NCI-H460 (cell line): Measurements from ENCODE around the gene DGKK. TPM values are rescaled to one million over a fixed set of nuclear protein-coding genes. Genes with fewer than 3 reads are reported as not detected.

ENCODE experiments used
- DNase-seq: peaks from one replicate; pipeline ENCODE4 v3.0.0-alpha.2; 2016; ENCODE audit warnings: low read depth; ENCODE audit errors: extremely low read depth
- polyA plus RNA-seq: library from polyadenylated mRNA; depleted of rRNA; stranded (reverse); fragments of >200 nt; gene quantifications from 2 replicates; pipeline ENCODE4 v1.2.3, GENCODE V29; 2014; cell fraction: nucleus; rRNA removed
- total RNA-seq: library from RNA; depleted of rRNA; stranded (reverse); fragments of >200 nt; shearing (Covaris generic); gene quantifications from 2 replicates; pipeline ENCODE4 v1.2.3, GENCODE V29; 2014; rRNA removed

DGKK gene, protein sequence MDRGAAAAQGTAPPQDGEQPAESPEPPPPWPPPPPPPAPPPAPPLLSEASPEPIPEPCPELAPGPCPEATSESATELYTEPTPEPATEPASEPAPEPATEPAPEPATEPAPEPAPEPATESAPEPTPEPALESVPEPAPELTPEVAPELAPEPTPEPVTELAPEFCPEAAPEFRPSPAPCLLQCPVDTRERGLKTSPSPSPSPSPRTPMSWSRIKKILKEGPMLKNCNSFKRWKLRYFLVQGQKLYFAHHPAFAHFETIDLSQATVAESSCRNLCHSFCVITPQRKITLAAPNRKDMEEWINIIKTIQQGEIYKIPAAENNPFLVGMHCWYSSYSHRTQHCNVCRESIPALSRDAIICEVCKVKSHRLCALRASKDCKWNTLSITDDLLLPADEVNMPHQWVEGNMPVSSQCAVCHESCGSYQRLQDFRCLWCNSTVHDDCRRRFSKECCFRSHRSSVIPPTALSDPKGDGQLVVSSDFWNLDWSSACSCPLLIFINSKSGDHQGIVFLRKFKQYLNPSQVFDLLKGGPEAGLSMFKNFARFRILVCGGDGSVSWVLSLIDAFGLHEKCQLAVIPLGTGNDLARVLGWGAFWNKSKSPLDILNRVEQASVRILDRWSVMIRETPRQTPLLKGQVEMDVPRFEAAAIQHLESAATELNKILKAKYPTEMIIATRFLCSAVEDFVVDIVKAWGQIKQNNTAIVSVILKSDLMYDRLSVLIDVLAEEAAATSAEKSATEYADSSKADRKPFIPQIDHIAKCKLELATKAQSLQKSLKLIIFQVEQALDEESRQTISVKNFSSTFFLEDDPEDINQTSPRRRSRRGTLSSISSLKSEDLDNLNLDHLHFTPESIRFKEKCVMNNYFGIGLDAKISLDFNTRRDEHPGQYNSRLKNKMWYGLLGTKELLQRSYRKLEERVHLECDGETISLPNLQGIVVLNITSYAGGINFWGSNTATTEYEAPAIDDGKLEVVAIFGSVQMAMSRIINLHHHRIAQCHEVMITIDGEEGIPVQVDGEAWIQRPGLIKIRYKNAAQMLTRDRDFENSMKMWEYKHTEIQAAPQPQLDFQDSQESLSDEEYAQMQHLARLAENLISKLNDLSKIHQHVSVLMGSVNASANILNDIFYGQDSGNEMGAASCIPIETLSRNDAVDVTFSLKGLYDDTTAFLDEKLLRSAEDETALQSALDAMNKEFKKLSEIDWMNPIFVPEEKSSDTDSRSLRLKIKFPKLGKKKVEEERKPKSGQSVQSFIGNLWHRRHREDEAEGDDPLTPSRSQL
- not detected in 2 replicates for total RNA-seq
- polyA plus RNA-seq: not detected in 2 replicates

DNA sequence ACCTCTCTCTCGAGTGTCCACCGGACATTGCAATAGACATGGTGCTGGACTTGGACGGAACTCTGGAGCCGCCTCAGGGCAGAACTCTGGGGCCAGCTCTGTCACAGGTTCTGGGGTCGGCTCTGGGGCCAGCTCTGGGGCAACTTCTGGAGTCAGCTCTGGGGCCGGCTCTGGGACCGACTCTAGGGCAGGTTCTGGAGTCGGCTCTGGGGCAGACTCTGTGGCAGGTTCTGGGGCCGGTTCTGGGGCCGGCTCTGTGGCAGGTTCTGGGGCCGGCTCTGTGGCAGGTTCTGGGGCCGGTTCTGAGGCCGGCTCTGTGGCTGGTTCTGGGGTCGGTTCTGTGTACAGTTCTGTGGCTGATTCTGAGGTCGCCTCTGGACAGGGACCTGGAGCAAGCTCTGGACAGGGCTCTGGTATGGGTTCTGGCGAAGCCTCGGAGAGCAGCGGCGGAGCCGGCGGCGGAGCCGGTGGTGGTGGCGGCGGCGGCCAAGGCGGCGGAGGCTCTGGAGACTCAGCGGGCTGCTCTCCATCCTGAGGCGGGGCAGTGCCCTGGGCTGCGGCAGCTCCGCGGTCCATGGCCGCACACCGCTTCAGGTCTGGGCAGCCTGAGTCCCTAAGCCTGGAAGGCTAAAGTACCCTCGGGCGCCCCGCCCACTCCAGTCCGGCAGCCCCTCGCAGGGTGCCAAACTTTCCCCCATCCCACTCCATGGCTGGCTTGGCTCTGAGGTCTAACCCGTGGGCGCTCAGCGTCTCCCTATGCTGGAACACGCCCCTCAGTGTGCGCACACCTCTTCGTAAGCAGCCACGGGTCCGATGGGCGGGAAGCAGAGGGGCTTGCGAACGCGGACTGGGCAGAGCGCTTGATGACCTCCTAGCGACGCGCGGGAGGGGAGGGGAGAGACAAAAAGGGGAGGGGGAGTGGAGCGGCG, at the start of gene DGKK:
DGKK (minus strand) TSS at position 723 of the 929 bp plus-strand sequence; CDS start at position 576, 147 bp downstream.
- DNase-seq: no peak

DNA sequence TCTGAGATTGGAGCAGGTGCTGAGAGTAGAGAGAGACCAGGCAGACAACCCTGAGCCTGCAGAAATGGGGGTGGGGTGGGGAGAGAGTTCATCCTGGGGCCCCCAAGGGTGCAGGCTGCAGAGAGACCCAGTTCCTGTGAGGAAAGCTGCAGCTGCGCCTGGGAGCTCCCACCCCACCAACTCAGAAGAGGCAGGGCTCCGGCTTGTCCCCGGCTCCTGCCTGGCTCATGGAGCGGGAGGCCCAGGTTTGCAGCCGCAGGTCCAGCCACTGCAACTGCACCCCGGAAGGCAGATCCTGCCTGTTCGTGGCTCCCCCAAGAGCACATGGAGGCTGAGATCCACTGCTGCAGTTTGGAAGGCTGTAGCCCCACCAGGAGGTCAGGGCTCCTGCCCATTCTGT, 44.2 kb upstream of the DGKK start:
- no peak for DNase-seq

DNA sequence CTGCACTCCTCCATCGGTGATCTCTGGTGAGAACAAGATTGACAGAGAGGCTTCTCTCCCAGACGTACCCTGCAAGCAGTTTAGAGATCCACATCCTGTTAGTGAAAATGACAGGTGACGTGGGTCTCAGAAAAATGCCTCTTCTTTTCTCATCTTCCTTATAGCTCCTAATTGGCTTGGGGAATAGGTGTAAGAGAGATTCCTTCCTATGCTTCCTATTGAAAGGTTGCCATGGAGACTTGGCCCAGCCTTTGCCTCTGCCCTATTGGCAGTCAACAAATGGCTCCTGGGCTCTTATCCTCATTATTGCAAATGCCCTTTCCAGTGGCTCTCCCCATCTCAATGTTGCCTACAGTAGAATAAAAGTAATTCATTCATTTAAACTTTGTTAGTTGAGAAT, 26.5 kb upstream of the DGKK start:
- DNase-seq: no peak

DNA sequence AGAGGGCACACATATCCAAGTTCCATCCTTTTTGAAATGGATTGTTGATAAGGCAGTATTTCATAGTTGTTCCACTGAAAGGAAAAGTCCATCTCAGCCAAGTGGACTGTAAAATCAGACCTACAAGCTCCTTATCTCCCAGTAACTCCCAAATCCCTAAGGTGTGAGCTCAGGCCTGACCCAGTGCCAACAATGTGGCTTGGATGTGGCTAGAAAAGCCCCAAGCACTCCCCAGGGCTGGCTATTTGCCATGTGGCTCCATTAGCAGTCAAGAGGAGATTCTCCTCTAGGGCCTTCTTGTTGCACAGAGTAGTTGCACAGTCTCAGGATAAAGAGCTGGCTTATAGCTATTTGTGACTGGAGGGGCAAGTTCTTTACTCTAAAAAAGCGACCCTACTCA, 25.0 kb upstream of the DGKK start:
- no peak for DNase-seq

DNA sequence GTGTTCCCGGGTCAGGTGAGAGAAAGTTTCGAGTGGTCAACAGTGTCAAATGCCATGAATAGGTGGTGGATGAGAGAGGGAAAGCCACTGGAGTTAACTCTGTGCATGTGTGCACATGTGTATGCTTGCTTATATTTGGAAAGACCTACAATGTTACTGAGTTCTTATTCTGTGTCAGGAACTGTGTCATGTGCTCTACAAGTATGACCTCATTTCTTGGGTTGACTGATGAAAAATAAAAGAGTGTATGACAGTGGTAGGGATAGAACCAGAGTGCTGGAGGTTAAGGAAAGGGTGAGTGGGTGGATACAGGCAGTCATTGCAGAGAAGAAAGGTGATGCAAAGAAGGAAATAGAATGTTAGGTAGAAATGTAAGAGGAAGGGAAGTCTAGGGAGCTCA, 22.1 kb upstream of the DGKK start:
- DNase-seq: no peak

DNA sequence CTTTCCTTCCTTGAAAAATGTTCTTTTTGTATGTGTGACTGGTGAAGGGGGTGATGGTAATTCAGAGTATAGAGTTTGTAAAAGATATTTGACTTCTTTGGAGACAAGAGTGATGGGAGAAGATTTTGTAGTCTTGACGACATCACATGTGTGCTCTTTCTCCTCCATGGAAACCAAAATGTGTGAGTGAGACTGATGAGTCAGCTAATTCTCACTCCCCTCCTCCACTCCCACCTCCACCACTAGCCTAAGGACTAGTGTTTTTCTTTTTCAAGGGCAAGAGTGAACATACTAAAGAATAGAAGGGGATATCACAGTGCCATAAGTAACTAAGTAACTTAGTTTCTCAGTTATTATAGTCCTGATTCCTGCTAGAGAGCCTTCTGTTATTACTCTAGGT, 14.0 kb upstream of the DGKK start:
- no peak for DNase-seq

DNA sequence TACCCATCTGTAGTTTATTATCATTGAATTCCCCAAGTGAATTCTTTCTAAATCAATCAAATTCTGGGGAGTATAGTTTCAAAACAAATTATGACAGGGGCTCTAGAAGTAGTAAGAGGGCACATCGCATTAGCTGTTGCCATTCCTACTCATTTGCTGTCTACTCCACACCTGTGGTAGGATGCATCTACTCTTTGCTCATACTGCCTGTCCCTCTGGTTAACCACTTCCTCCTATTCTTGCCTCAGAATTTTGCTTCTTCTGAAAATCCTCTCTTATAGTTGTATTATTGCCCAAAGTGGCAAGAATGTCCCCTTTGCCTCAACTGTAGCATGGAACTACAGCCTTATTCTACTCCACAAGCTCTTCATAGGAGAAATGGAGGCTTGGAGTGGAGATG, 12.7 kb upstream of the DGKK start:
- DNase-seq: no peak

DNA sequence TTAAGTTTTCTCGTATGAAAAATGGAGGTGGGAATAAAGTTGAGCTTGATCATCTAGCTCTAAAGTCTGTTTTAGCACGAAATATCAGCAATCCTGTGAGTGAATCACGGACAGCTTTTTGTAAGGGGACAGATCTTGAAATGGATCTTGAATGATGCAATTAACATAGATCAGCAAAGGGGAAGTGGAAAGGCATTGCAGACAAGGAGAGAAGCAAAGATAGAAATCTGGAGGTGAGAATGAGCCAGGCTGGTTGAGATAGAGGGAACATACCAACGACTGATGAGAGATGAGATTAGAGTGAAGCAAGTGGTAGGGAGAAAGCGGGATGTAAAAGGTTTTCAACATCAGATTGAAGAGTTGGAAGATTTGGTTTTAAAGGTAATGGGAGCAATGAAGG, 4.6 kb upstream of the DGKK start:
- DNase-seq: no peak

DNA sequence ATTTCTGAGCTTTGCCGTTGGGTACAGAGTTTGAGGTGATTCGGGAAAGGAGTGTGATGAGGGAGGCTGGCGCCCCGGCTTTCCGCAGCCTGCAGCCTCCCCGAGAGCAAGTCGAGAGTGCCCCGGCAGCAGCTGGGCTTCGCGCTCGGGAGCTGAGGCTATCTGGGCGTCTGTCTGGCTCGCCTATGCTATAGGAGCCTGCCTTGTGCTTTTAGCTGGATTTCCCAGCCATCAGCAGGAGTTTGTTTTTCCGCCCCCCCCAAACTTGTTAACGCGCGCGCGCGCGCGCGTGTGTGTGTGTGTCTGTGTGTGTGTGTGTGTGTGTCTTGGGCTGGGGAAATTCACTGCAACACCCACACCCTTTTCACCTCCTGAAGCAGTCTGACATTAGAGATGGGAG, 765 bp upstream of the DGKK start:
- no peak for DNase-seq

DNA sequence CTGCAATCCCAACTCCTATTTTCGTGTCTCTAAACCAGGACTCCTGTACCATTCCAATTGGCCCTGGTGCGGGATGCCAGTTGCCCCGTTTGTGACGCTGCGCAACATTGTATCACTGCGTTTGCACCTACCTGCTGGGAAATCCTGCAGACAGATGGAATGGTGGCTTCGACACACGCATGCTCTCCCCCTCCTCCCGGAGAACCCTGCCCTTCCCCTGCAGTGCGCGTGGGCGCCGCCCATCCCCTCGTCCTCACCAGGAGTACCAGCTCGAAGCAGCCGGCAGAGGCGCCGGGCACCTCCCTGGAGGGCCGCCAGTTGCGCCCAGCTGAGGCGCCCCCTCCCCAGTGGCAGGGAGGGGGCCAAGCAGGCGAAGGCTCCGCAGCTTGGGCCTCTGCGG, 1.4 kb downstream of the DGKK start:
- DNase-seq: no peak

DNA sequence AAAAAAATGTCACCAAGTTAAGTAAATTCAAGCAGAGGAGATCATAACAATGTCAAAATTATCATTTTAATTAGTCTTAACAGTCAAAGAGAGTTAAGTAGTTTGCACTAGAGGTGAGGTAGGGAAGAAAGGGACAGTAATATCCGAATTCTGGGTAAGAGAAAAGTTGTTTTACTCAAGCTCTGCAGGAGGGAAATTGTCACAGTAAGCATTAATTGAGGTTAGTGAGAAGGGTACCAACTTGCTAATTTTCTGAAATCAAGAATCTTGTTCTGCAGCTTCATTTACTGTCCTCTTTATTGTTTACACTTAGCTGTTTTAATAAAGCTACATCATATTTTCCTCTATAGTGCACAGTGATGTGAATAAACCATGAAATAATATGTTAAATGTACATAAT, 11.0 kb downstream of the DGKK start:
- DNase-seq: no peak

DNA sequence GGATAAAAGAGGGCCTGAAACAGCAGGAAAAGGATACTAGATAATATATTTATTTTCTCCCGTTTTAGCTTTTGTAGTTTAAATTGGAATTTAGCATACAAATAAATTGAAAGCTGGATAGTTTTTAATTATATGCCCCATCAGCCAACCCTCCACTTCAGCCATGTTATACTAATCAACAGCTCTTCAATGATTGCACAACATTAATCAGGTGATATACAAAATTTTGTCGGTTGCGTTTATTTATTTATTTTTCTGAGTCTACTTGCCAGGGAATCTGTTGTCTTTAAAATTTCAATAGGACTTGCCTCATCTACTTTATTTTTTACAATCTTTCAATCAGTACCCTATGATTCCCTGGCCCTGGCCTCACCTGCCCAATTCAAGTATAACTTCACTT, 12.1 kb downstream of the DGKK start:
- DNase-seq: no peak

DNA sequence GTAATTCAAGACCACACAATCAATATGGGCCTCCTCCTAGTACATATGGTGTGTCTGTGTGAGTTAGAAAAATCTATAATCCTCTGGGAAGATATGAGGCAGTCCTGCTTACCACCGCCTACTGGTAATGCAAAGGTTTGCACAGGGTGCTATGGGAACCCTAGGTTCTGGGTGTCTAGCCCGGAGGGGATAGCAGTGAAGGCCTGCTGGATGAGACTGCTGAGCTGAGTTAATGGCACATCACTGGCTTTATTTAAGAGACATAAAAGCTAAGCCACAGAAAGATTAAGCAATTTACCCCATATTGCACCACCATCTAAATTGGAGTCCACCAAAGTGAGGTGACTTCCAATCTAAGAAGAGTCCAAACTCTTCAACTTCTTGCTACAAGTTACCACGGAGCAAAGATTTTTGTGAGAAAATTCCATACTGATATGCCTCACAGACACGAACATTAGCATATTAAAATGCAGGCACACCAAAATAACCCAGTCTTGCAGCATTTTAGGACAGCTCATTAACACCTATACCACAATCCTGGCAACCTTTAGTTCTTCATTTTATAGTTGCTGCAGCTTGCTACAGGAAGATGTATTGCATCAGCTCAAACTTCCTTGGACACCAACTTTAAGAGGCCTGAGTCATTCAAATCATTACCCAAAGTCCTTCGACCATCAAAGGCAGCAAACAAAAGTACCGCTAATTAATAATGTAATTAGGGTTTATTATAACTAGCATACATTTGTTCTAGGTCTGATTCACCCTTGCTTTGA, 13.7 kb downstream of the DGKK start:
- DNase-seq: no peak

DNA sequence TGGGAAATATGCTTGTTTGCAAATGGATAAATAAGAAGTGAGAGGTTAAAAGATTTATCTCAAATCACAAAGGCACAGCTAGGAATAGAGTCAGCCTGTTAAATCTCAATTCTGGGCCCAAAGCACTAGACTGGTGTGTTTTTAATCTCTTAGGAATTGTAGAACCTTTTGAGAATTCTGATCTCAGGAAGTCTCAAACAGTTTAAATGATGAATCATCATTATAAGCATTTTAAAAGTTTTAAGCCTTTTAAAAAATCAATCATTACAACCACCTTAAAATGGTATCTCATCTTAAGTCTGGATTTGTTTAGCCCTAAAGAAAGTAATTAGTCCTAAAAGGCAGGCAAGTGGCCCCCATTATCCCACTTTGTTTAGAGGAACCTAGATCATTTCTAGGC, 17.8 kb downstream of the DGKK start:
- no peak for DNase-seq

DNA sequence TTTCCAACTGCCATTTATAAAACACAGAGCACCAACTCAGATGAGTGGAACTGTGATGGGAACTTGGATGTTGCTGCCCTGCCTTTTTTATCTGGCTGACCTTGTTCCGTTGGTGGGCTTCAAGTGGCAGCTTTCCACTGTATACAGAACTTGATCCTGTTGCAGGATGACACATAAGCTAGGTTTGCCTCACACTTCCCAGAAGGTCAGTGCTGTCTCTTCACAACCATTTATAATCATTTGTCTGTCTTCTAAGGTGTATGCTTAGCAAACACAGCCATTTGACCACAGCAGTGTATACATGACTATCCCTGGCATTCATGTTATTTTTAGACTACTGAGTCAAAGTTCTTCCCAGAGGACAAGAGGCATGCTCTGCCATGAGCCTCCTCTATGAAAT, 20.3 kb downstream of the DGKK start:
- no peak for DNase-seq

DNA sequence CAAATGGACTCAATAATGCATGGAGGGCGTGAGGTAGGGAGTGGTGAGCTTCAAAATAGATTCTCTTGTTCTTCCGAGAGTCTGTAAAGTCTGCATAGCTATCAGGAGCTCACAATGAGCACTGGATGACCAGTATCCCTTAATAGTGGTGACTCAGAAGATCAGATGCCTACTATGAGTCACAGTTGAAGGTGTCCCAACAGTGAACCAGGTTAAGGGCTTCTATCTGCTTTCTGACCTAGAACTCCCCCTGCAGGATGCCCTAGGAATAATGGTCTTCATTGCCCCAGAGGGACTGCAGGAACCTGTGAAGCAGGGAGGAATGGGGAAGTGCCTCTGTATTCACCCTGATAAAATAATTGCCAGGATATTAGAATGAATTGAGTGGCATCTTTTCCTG, 22.1 kb downstream of the DGKK start:
- no peak for DNase-seq

DNA sequence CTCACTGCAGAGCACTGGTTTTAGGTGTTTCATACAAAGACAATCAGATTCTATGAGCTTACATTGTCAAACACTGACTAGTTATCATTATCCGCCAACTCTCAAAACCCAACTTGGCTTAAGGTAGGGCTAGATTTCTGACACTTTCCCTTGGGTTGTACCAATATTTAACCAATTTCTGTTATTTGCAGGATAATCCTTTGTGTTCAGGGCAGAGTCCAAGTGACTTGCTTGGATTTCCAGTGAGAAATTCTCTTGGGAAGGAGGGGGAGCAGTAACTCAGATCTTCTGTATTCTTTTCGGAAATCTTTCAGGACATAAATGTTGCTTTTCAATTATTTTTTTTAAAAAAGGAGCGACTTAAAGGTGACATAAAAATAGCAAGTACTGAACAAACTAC, 23.1 kb downstream of the DGKK start:
- no peak for DNase-seq

DNA sequence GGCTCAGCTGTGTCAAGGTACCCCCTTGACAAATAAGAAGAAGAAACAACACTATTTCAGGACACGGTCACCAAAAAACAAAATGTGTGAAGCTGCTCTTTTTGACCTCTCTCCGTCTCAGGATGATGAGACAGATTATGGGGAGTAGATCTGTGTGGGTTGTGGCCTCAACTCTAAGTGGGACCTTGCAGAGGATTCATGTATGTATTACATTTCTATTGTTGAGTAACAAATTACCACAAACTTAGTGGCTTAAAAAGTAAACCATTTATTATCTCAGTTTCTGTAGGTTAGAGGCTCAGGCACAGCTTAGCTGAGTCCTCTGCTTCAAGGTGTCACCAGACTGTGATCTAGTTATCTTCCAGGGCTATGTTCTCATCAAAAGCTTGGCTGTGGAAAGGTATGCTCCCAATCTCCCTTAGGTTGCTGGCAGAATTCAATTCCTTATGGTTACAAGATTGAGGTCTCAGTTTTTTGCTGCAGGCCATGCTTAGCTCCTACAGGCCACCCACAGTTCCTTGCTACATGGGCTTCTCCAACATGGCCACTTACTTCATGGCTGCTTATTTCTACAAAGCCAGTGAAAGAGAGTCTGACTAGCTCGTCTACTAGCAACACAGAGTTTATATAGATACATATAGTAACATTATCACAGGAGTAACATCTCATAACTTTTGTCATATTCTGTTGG, 28.1 kb downstream of the DGKK start:
- DNase-seq: no peak

DNA sequence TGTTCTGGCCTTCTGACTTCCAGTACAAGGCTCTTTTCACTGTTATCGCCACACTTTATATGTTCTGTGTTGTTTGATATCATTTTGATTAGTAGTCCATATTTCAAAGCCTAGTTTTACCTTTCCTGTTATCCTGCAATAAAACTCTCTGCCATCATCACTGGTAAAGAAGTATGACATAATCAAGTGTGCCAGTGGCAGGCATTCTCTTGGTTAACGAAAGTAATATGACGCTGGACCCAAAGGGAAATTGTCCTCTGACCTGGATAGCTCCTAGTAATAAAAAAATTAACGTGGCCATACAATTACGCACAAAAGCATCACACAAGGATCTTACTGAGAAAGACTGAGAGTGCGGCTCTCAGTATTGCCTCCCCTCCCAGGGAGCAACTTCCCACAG, 33.8 kb downstream of the DGKK start:
- DNase-seq: no peak
